ENCODE data around the gene TIGD2.

The TIGD2 gene

DNA sequence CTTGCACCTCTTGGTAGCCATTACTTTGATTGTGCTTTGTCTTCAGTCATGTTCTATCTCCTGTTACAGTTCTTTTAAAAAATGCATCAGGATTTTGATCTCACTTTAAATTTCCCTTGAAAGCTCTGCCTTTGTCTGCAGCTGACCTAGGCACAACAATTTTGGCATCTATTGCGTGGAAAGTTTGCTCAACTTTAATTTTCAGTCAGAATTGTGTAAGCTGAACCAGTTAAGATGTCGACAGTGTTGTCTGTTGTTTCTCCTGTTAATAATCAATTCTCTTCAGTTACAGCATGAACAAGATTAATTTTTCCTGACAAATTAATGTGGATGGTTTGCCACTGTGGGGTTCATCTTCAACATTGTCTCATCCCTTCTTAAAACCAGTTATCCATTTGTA is 34.9 kb downstream of the TIGD2 start:
- H3K79me2 ChIP-seq (ENCODE audit: insufficient read depth, low read depth), result no peaks in the 10 kb centered on the region
- peaks cover 32% of the 10 kb centered on the region for H3K4me1 ChIP-seq (ENCODE audit: low read depth, poor library complexity, severe bottlenecking)
- no peak overlapping the region for H3K4me3 ChIP-seq (IDR thresholded peaks at IDR 0.05; ENCODE audit: insufficient read depth, low read depth, low read length)
- no peaks in the 10 kb centered on the region for H3K27me3 ChIP-seq (ENCODE audit: insufficient read depth, low read depth)
- no peak overlapping the region for H2AFZ ChIP-seq (ENCODE audit: low read depth)
- H3K27ac ChIP-seq, result no peak overlapping the region
- no peaks in the 10 kb centered on the region for H4K20me1 ChIP-seq (ENCODE audit: insufficient read depth)
- H3K4me2 ChIP-seq, result no peak overlapping the region
- no peaks in the 10 kb centered on the region for H3K36me3 ChIP-seq (ENCODE audit: insufficient read depth)
- H3K9ac ChIP-seq, result no peak overlapping the region
- TF ChIP-seq, protein P1, sequence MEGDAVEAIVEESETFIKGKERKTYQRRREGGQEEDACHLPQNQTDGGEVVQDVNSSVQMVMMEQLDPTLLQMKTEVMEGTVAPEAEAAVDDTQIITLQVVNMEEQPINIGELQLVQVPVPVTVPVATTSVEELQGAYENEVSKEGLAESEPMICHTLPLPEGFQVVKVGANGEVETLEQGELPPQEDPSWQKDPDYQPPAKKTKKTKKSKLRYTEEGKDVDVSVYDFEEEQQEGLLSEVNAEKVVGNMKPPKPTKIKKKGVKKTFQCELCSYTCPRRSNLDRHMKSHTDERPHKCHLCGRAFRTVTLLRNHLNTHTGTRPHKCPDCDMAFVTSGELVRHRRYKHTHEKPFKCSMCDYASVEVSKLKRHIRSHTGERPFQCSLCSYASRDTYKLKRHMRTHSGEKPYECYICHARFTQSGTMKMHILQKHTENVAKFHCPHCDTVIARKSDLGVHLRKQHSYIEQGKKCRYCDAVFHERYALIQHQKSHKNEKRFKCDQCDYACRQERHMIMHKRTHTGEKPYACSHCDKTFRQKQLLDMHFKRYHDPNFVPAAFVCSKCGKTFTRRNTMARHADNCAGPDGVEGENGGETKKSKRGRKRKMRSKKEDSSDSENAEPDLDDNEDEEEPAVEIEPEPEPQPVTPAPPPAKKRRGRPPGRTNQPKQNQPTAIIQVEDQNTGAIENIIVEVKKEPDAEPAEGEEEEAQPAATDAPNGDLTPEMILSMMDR (conservative IDR thresholded peaks at IDR 0.05; ENCODE audit: low read depth, low read length), result no peak

DNA sequence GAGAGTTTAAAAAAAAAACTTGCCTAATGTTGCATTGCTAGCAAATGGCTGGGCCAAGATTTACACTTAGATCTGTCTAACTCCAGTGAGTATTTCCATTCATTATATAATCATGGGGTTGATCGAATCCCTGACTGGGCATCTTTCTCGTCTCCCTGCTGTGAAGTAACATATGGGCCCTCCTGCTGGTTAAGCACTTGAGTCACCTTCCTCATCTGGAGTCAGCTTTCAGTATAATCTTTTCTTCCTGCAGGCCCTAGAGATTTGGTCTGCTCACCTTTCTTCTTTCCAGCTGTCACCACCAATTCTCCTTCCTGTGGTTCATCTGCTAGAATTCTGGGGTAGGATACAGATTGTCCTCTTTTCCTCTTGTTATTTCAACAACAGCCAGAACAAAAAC is 41.6 kb downstream of the TIGD2 start:
- no peak overlapping the region for H3K27ac ChIP-seq
- TF ChIP-seq, protein P1 (conservative IDR thresholded peaks at IDR 0.05; ENCODE audit: low read depth, low read length), result no peak
- H3K4me1 ChIP-seq (ENCODE audit: low read depth, poor library complexity, severe bottlenecking), result peaks cover 19% of the 10 kb centered on the region
- H3K36me3 ChIP-seq (ENCODE audit: insufficient read depth), result no peaks in the 10 kb centered on the region
- H3K4me2 ChIP-seq, result no peak overlapping the region; the same call in 1 of the 2 replicates
- H3K79me2 ChIP-seq (ENCODE audit: insufficient read depth, low read depth), result no peaks in the 10 kb centered on the region
- H3K9ac ChIP-seq, result no peak overlapping the region
- H3K4me3 ChIP-seq (IDR thresholded peaks at IDR 0.05; ENCODE audit: insufficient read depth, low read depth, low read length), result no peak overlapping the region
- H2AFZ ChIP-seq (ENCODE audit: low read depth), result no peak overlapping the region
- no peaks in the 10 kb centered on the region for H3K27me3 ChIP-seq (ENCODE audit: insufficient read depth, low read depth)
- no peaks in the 10 kb centered on the region for H4K20me1 ChIP-seq (ENCODE audit: insufficient read depth)

DNA sequence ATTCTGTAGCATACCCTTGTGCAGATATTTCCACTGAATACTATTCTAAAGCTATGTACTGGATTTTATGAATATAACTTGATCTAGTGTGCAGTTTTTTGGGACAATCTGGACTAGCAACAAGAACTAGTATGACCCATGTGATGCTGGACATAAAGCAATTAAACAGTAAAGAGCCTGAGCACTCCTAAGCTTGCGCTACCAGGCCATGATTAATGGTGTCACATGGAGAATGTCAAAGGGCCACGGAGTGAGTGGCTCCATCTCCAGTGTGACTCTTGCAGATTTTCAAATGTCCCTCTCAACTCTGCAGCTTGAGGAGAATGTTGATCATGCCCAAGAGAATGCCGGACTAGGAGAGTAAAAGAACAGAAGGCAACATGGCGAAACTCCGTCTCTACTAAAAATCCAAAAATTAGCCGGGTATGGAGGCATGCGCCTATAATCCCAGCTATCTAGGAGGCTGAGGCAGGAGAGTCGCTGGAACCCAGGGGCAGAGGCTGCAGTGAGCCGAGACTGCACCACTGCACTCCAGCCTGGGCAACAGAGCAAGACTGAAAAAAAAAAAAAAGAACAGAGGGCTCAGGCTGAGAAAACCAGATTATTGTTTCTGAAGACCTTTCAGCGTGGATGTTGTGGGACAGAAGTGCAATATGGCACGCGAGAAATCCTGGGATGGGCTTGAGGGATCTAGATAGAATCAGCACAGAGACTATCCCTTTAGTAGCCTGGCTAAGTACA is 45.0 kb downstream of the TIGD2 start:
- no peaks in the 10 kb centered on the region for H3K27me3 ChIP-seq (ENCODE audit: insufficient read depth, low read depth)
- H3K9ac ChIP-seq, result no peak overlapping the region
- no peak overlapping the region for H3K4me2 ChIP-seq
- no peak overlapping the region for H2AFZ ChIP-seq (ENCODE audit: low read depth)
- H3K27ac ChIP-seq, result no peak overlapping the region
- H3K4me1 ChIP-seq (ENCODE audit: low read depth, poor library complexity, severe bottlenecking), result peaks cover 32% of the 10 kb centered on the region
- no peak overlapping the region for H3K4me3 ChIP-seq (IDR thresholded peaks at IDR 0.05; ENCODE audit: insufficient read depth, low read depth, low read length)
- no peaks in the 10 kb centered on the region for H3K79me2 ChIP-seq (ENCODE audit: insufficient read depth, low read depth)
- H4K20me1 ChIP-seq (ENCODE audit: insufficient read depth), result no peaks in the 10 kb centered on the region
- H3K36me3 ChIP-seq (ENCODE audit: insufficient read depth), result no peaks in the 10 kb centered on the region
- TF ChIP-seq, protein P1 (conservative IDR thresholded peaks at IDR 0.05; ENCODE audit: low read depth, low read length), result no peak

DNA sequence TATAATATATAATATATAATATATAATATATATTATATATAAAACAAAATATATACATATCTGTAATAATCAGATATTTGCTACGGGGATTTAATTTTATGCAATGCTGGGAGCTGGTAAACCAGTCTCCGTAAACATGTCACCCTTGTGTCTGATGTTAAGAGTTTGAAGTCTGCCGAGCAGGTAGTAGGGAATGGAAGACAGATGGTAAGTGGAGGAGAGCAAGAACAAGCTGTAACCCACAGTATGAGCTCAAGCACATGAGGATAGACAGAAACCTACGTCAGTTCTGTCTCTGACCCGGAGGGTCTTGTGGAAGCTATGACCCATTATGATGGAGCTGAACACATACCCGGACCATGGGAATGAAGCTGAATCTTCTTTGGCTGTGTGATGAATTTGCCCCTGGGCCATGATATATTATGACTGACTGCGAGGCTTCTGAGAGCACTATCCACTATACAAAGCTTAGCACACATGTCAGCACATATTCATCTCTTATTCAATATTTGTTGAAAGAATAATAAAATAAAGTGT is 46.2 kb downstream of the TIGD2 start:
- H3K79me2 ChIP-seq (ENCODE audit: insufficient read depth, low read depth), result no peaks in the 10 kb centered on the region
- no peak overlapping the region for H3K27ac ChIP-seq
- H3K27me3 ChIP-seq (ENCODE audit: insufficient read depth, low read depth), result no peaks in the 10 kb centered on the region
- peaks cover 27% of the 10 kb centered on the region for H3K4me1 ChIP-seq (ENCODE audit: low read depth, poor library complexity, severe bottlenecking)
- H3K9ac ChIP-seq, result no peak overlapping the region
- H2AFZ ChIP-seq (ENCODE audit: low read depth), result no peak overlapping the region; the same call in 1 of the 2 replicates
- no peaks in the 10 kb centered on the region for H4K20me1 ChIP-seq (ENCODE audit: insufficient read depth)
- no peak overlapping the region for H3K4me2 ChIP-seq
- no peaks in the 10 kb centered on the region for H3K36me3 ChIP-seq (ENCODE audit: insufficient read depth)
- H3K4me3 ChIP-seq (IDR thresholded peaks at IDR 0.05; ENCODE audit: insufficient read depth, low read depth, low read length), result no peak overlapping the region
- TF ChIP-seq, protein P1 (conservative IDR thresholded peaks at IDR 0.05; ENCODE audit: low read depth, low read length), result no peak

All from KMS-11 (cell line).